Liver (tissue), 9 donors: ENCODE data around the gene TPCN1. TPM values are rescaled to one million over a fixed set of nuclear protein-coding genes. Genes with fewer than 3 reads are reported as not detected.

Experiments
- DNase-seq: peaks from one replicate; pipeline ENCODE4 v3.0.0-alpha.2; 2017; ENCODE audit warnings: low spot score
- H3K27ac ChIP-seq, 2 donors: one replicate each; pipeline ENCODE4 v1.7.0; 2013; ENCODE audit warnings: inconsistent platforms in 2 of 2, low read length in 2 of 2, control low read depth in 1 of 2, low read depth in 1 of 2, mild to moderate bottlenecking in 1 of 2
- H3K27me3 ChIP-seq, 4 donors: one replicate each; pipeline versions ENCODE4 v1.6.1 to v1.7.0; 2013; ENCODE audit warnings: low read length in 3 of 4, inconsistent platforms in 1 of 4, mild to moderate bottlenecking in 1 of 4, moderate library complexity in 1 of 4; ENCODE audit not compliant: control insufficient read depth in 4 of 4, insufficient read depth in 4 of 4
- H3K36me3 ChIP-seq, 4 donors: one replicate each; pipeline versions ENCODE4 v1.6.1 to v1.7.0; 2013; ENCODE audit warnings: low read length in 3 of 4, mild to moderate bottlenecking in 3 of 4, low read depth in 1 of 4, moderate library complexity in 1 of 4; ENCODE audit not compliant: control insufficient read depth in 4 of 4, insufficient read depth in 3 of 4
- H3K4me1 ChIP-seq, 4 donors: one replicate each; pipeline versions ENCODE4 v1.6.1 to v1.7.0; 2013; ENCODE audit warnings: low read length in 3 of 4, mild to moderate bottlenecking in 3 of 4, moderate library complexity in 1 of 4; ENCODE audit not compliant: control insufficient read depth in 4 of 4, insufficient read depth in 4 of 4
- H3K4me3 ChIP-seq, 3 donors: one replicate each; pipeline versions ENCODE4 v1.6.1 to v1.7.0; 2013; ENCODE audit warnings: low read length in 3 of 3, control low read depth in 1 of 3, low read depth in 1 of 3, mild to moderate bottlenecking in 1 of 3
- H3K9ac ChIP-seq, 2 donors: one replicate each; pipeline ENCODE4 v1.7.0; 2013; ENCODE audit warnings: low read length in 2 of 2, mild to moderate bottlenecking in 2 of 2, moderate library complexity in 2 of 2, control low read depth in 1 of 2, low read depth in 1 of 2
- H3K9me3 ChIP-seq, 4 donors: one replicate each; pipeline versions ENCODE4 v1.6.1 to v1.7.0; 2013; ENCODE audit warnings: low read length in 3 of 4; ENCODE audit not compliant: control insufficient read depth in 4 of 4
- ATF3 ChIP-seq: IDR thresholded peaks from 2 replicates; pipeline ENCODE4 v1.6.1; 2016; ENCODE audit warnings: antibody characterized with exemption
- CTCF ChIP-seq: fragments of 150-350 bp; IDR thresholded peaks from 2 replicates; pipeline ENCODE4 v1.5.1; 2017; ENCODE audit warnings: improper control_type of control experiment, low read depth, low read length; ENCODE audit not compliant: missing input control
- EGR1 ChIP-seq, 2 donors: IDR thresholded peaks; 2 replicates each; pipeline ENCODE4 v1.6.1; 2016 to 2018; ENCODE audit warnings: antibody characterized with exemption in 2 of 2, low read depth in 2 of 2
- FOXA1 ChIP-seq: IDR thresholded peaks from 2 replicates; pipeline ENCODE4 v1.6.1; 2016; ENCODE audit warnings: antibody characterized with exemption
- FOXA2 ChIP-seq: IDR thresholded peaks from 2 replicates; pipeline ENCODE4 v1.6.1; 2016; ENCODE audit warnings: antibody characterized with exemption
- GABPA ChIP-seq, 2 donors: IDR thresholded peaks in 1 of 2; conservative IDR thresholded peaks in 1 of 2; 2 replicates each; pipeline ENCODE4 v1.6.1; 2016; ENCODE audit warnings: antibody characterized with exemption in 2 of 2, mild to moderate bottlenecking in 1 of 2, moderate library complexity in 1 of 2
- HNF4A ChIP-seq, 2 donors: conservative IDR thresholded peaks; 2 replicates each; pipeline ENCODE4 v1.6.1; 2016; ENCODE audit warnings: antibody characterized with exemption in 2 of 2, mild to moderate bottlenecking in 2 of 2
- HNF4G ChIP-seq: IDR thresholded peaks from 2 replicates; pipeline ENCODE4 v1.6.1; 2016; ENCODE audit warnings: antibody characterized with exemption
- JUND ChIP-seq, 2 donors: IDR thresholded peaks; 2 replicates each; pipeline ENCODE4 v1.6.1; 2016; ENCODE audit warnings: antibody characterized with exemption in 2 of 2
- NR2F2 ChIP-seq: IDR thresholded peaks from 2 replicates; pipeline ENCODE4 v1.6.1; 2016; ENCODE audit warnings: antibody characterized with exemption
- RAD21 ChIP-seq, 2 donors: IDR thresholded peaks; 2 replicates each; pipeline ENCODE4 v1.6.1; 2016; ENCODE audit warnings: antibody characterized with exemption in 2 of 2, mild to moderate bottlenecking in 2 of 2
- RXRA ChIP-seq, 2 donors: IDR thresholded peaks; 2 replicates each; pipeline ENCODE4 v1.6.1; 2017 to 2018; ENCODE audit warnings: antibody characterized with exemption in 2 of 2, mild to moderate bottlenecking in 1 of 2
- SP1 ChIP-seq: IDR thresholded peaks from 2 replicates; pipeline ENCODE4 v1.6.1; 2018; ENCODE audit warnings: antibody characterized with exemption, mild to moderate bottlenecking
- TAF1 ChIP-seq: conservative IDR thresholded peaks from 2 replicates; pipeline ENCODE4 v1.6.1; 2016; ENCODE audit warnings: antibody characterized with exemption, mild to moderate bottlenecking
- ZBTB33 ChIP-seq: IDR thresholded peaks from 2 replicates; pipeline ENCODE4 v1.6.1; 2016; ENCODE audit warnings: antibody characterized with exemption
- WGBS: extraction: QIAGEN DNeasy Blood & Tissue Kit; methylation state at CpG from one replicate; pipeline ENCODE4 v1.1.7; 2013; 5-methylcytosine and 5-hydroxymethylcytosine counted together
- polyA plus RNA-seq, 2 donors: library from polyadenylated mRNA; stranded (reverse) in 1 of 2; unstranded in 1 of 2; fragments of 200-250 nt in 1 of 2; fragments of >200 nt in 1 of 2; fragmentation: Nextera tagmentation in 1 of 2; extraction: Ambion mirVana in 1 of 2; gene quantifications; one replicate each; pipeline versions ENCODE4 v1.2.1 to v1.2.3, GENCODE V29; 2013 to 2015
- total RNA-seq, 2 donors: library from RNA; depleted of rRNA; stranded (reverse); fragments of >200 nt; gene quantifications; one replicate each; pipeline ENCODE4 v1.2.3, GENCODE V29; 2014
- TF ChIP-seq, protein P1 (sequence below): IDR thresholded peaks from 2 replicates; pipeline ENCODE4 v1.6.1; 2016; ENCODE audit warnings: antibody characterized with exemption, mild to moderate bottlenecking
- TF ChIP-seq, protein P2 (sequence below): IDR thresholded peaks from 2 replicates; pipeline ENCODE4 v1.6.1; 2016; ENCODE audit warnings: antibody characterized with exemption
- donor health status: healthy.
- donor health status: healthy.
- donor health status: healthy.
- donor health status: healthy.
- donor health status: healthy.

The TPCN1 gene
- total and polyA plus RNA-seq, 4 donors: 8.6 to 19.2 (median 13.7) TPM

DNA sequence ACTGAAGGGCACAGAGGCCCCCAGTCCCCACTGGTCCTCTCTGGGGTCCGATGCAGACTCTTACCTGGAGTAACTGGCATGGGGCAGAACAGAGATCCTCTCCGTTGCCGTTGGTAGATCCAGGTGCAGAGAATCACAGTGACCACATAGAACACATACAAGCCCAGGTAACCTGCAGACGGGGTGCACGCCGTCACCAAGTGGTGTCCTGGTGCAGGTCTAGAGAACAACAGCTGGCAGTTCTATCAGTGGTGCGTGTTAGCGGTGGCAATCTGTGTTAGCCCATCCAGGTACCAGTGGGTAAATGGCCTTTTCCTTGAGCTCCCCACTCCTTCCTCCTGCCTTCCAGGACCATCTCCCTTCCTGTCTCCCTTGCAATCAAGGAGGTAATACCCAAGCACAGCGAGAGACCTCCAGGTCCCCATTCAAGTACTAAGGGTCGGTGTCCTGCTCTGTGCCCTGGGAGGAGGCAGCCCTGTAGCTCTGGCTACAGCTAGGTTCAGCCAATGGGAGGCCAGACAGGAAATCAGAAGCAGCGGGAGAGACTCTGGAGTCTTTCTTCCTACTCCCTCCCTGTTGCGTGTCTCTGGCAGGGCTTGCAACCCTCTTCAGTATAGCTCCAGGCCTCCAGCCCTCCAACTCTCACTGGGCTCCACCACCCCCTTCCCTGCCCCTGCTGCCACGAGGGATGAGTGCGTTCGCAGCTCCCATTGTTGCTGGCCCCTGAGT is 97.8 kb downstream of the TPCN1 start:
- Histone ChIP-seq H3K4me3 (no peak overlapping the region), H3K9ac (no peak overlapping the region), H3K27me3 (no peaks in the 10 kb centered on the region), H3K36me3 (peaks cover 9 to 48% (median 28%) of the 10 kb centered on the region in 4 donors), H3K9me3 (no peaks in the 10 kb centered on the region), H3K27ac (no peak overlapping the region), H3K4me1 (no peaks in the 10 kb centered on the region)
- 93% methylated on average over 15 of the region's 15 CpGs for WGBS
- no peak for DNase-seq
- TF ChIP-seq JUND (IDR thresholded peaks at IDR 0.05): no peak
- TF ChIP-seq TAF1: no peak
- TF ChIP-seq FOXA1: no peak
- no peak for TF ChIP-seq NR2F2
- no peak for TF ChIP-seq ZBTB33
- no peak for TF ChIP-seq RXRA (IDR thresholded peaks at IDR 0.05)
- no peak for TF ChIP-seq RAD21 (IDR thresholded peaks at IDR 0.05)
- TF ChIP-seq ATF3: no peak
- TF ChIP-seq GABPA (IDR thresholded peaks at IDR 0.05 in 1 of 2, conservative IDR thresholded peaks at IDR 0.05 in 1 of 2): no peak
- TF ChIP-seq, protein P1, sequence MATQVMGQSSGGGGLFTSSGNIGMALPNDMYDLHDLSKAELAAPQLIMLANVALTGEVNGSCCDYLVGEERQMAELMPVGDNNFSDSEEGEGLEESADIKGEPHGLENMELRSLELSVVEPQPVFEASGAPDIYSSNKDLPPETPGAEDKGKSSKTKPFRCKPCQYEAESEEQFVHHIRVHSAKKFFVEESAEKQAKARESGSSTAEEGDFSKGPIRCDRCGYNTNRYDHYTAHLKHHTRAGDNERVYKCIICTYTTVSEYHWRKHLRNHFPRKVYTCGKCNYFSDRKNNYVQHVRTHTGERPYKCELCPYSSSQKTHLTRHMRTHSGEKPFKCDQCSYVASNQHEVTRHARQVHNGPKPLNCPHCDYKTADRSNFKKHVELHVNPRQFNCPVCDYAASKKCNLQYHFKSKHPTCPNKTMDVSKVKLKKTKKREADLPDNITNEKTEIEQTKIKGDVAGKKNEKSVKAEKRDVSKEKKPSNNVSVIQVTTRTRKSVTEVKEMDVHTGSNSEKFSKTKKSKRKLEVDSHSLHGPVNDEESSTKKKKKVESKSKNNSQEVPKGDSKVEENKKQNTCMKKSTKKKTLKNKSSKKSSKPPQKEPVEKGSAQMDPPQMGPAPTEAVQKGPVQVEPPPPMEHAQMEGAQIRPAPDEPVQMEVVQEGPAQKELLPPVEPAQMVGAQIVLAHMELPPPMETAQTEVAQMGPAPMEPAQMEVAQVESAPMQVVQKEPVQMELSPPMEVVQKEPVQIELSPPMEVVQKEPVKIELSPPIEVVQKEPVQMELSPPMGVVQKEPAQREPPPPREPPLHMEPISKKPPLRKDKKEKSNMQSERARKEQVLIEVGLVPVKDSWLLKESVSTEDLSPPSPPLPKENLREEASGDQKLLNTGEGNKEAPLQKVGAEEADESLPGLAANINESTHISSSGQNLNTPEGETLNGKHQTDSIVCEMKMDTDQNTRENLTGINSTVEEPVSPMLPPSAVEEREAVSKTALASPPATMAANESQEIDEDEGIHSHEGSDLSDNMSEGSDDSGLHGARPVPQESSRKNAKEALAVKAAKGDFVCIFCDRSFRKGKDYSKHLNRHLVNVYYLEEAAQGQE: no peak
- no peak for TF ChIP-seq HNF4A (conservative IDR thresholded peaks at IDR 0.05)
- no peak for TF ChIP-seq FOXA2
- no peak for TF ChIP-seq SP1
- no peak for TF ChIP-seq HNF4G
- no peak for TF ChIP-seq CTCF
- TF ChIP-seq, protein P2, sequence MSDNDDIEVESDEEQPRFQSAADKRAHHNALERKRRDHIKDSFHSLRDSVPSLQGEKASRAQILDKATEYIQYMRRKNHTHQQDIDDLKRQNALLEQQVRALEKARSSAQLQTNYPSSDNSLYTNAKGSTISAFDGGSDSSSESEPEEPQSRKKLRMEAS: no peak
- TF ChIP-seq EGR1 (IDR thresholded peaks at IDR 0.05; ENCODE audit: low read depth in 2 of 2): no peak
